Trophoblast cell (in vitro differentiated cells and primary cell): ENCODE measurements around the gene ASB18.

Experiments used
- DNase-seq, 2 donors: peaks; one replicate each; pipeline ENCODE4 v3.0.0-alpha.2; 2016
- H2AFZ ChIP-seq: 2 replicates; pipeline ENCODE4 v1.6.1; 2013; ENCODE audit warnings: low read length, moderate library complexity, mild to moderate bottlenecking; ENCODE audit not compliant: insufficient read depth, poor library complexity
- H2AK5ac ChIP-seq: 2 replicates; pipeline ENCODE4 v1.6.1; 2013; ENCODE audit warnings: mild to moderate bottlenecking, low read length
- H2BK120ac ChIP-seq: 2 replicates; pipeline ENCODE4 v1.6.1; 2013; ENCODE audit warnings: low read length, mild to moderate bottlenecking, moderate library complexity; ENCODE audit not compliant: insufficient read depth, poor library complexity
- H2BK12ac ChIP-seq: 2 replicates; pipeline ENCODE4 v1.6.1; 2013; ENCODE audit warnings: mild to moderate bottlenecking, low read length, moderate library complexity
- H2BK5ac ChIP-seq: 2 replicates; pipeline ENCODE4 v1.6.1; 2013; ENCODE audit warnings: low read length, low read depth, moderate library complexity, mild to moderate bottlenecking; ENCODE audit not compliant: poor library complexity
- H3K14ac ChIP-seq: 2 replicates; pipeline ENCODE4 v1.6.1; 2013; ENCODE audit warnings: mild to moderate bottlenecking, low read length
- H3K18ac ChIP-seq: 2 replicates; pipeline ENCODE4 v1.6.1; 2013; ENCODE audit warnings: mild to moderate bottlenecking, low read length
- H3K23ac ChIP-seq: 2 replicates; pipeline ENCODE4 v1.6.1; 2013; ENCODE audit warnings: low read length
- H3K27ac ChIP-seq: 2 replicates; pipeline ENCODE4 v1.5.1; 2013; ENCODE audit warnings: low read depth, mild to moderate bottlenecking, inconsistent platforms, low read length, moderate library complexity
- H3K27me3 ChIP-seq: 2 replicates; pipeline ENCODE4 v1.6.1; 2013; ENCODE audit warnings: inconsistent platforms, mild to moderate bottlenecking, low read length, moderate library complexity; ENCODE audit not compliant: insufficient read depth
- H3K36me3 ChIP-seq, 2 experiments: 1 replicate in 1 of 2; 2 replicates in 1 of 2; pipeline ENCODE4 v1.6.1; 2013; ENCODE audit warnings: low read length in 2 of 2, mild to moderate bottlenecking in 2 of 2, moderate library complexity in 1 of 2; ENCODE audit not compliant: insufficient read depth in 2 of 2, control insufficient read depth in 1 of 2
- H3K4ac ChIP-seq: 2 replicates; pipeline ENCODE4 v1.6.1; 2013; ENCODE audit warnings: low read depth, mild to moderate bottlenecking, low read length, moderate library complexity
- H3K4me1 ChIP-seq, 2 experiments: 1 replicate in 1 of 2; 2 replicates in 1 of 2; pipeline ENCODE4 v1.6.1; 2013; ENCODE audit warnings: low read length in 2 of 2, mild to moderate bottlenecking in 2 of 2, moderate library complexity in 1 of 2; ENCODE audit not compliant: insufficient read depth in 2 of 2, control insufficient read depth in 1 of 2
- H3K4me2 ChIP-seq: 2 replicates; pipeline ENCODE4 v1.6.1; 2013; ENCODE audit warnings: inconsistent platforms, mild to moderate bottlenecking, low read length, moderate library complexity
- H3K4me3 ChIP-seq: 2 replicates; pipeline ENCODE4 v1.5.1; 2013; ENCODE audit warnings: mild to moderate bottlenecking, low read depth, low read length, inconsistent platforms
- H3K79me1 ChIP-seq: one replicate; pipeline ENCODE4 v1.6.1; 2013; ENCODE audit warnings: low read length
- H3K79me2 ChIP-seq: 2 replicates; pipeline ENCODE4 v1.6.1; 2013; ENCODE audit warnings: low read length, mild to moderate bottlenecking; ENCODE audit not compliant: control insufficient read depth, insufficient read depth, poor library complexity
- H3K9ac ChIP-seq: 2 replicates; pipeline ENCODE4 v1.6.1; 2013; ENCODE audit warnings: mild to moderate bottlenecking, low read length
- H3K9me3 ChIP-seq: 2 replicates; pipeline ENCODE4 v1.6.1; 2013; ENCODE audit warnings: low read depth, mild to moderate bottlenecking, control low read depth, inconsistent platforms, low read length; ENCODE audit not compliant: insufficient read depth
- H4K12ac ChIP-seq: 2 replicates; pipeline ENCODE4 v1.6.1; 2013; ENCODE audit warnings: low read depth, mild to moderate bottlenecking, low read length, moderate library complexity
- H4K8ac ChIP-seq: 2 replicates; pipeline ENCODE4 v1.6.1; 2013; ENCODE audit warnings: low read depth, mild to moderate bottlenecking, low read length, moderate library complexity
- H4K91ac ChIP-seq: one replicate; pipeline ENCODE4 v1.6.1; 2013; ENCODE audit warnings: low read depth, mild to moderate bottlenecking, low read length, moderate library complexity
- WGBS: extraction: QIAGEN DNeasy Blood & Tissue Kit; methylation state at CpG from one replicate; pipeline ENCODE4 v1.1.7; 2013; ENCODE audit warnings: missing lambda C conversion rate; ENCODE audit not compliant: insufficient read length, insufficient coverage; ENCODE audit errors: extremely low coverage; 5-methylcytosine and 5-hydroxymethylcytosine counted together

Gene ASB18

DNA sequence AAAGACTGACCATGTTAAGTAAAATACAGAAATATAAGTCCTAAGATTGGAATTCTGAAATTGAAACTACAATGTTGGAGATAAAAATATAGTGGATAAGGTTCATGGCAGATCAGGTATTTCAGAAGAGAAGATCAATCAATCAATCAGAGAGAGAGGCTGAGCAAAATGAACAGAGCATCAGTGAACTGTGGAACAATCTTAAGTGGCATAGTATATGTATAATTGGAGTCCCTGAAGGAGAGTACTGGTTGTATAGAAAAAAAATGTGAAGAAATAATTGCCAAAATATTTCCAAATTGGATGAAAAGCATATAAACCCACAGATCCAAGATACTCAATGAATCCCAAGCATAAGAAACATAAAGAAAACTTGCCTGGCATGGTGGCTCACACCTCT lies 35.0 kb downstream of the ASB18 start:
- H4K8ac ChIP-seq: no peak overlapping the region
- H3K4ac ChIP-seq: no peak overlapping the region
- no peak for DNase-seq
- H3K14ac ChIP-seq: no peak overlapping the region
- H2BK12ac ChIP-seq: no peak overlapping the region
- H2BK120ac ChIP-seq: no peak overlapping the region
- no peak overlapping the region for H2BK5ac ChIP-seq
- H3K4me1 ChIP-seq: no peaks in the 10 kb centered on the region
- no peak overlapping the region for H3K23ac ChIP-seq
- H4K91ac ChIP-seq: no peak overlapping the region
- no peaks in the 10 kb centered on the region for H3K79me2 ChIP-seq
- no peak overlapping the region for H2AFZ ChIP-seq
- no peak overlapping the region for H3K27ac ChIP-seq
- no peaks in the 10 kb centered on the region for H3K79me1 ChIP-seq
- no peak overlapping the region for H3K18ac ChIP-seq
- no peak overlapping the region for H3K9ac ChIP-seq
- H3K4me2 ChIP-seq: no peak overlapping the region
- peaks cover 2% of the 10 kb centered on the region for H3K9me3 ChIP-seq
- no peak overlapping the region for H4K12ac ChIP-seq
- H3K27me3 ChIP-seq: no peaks in the 10 kb centered on the region
- no peak overlapping the region for H2AK5ac ChIP-seq
- H3K36me3 ChIP-seq: no peaks in the 10 kb centered on the region
- H3K4me3 ChIP-seq: no peak overlapping the region

GRCh38 chr2:236223675-236224074 lies 40.5 kb downstream of the ASB18 start:
- H3K27ac ChIP-seq: no peak overlapping the region
- H2AFZ ChIP-seq: no peak overlapping the region
- no peaks in the 10 kb centered on the region for H3K4me1 ChIP-seq
- no peak overlapping the region for H2BK5ac ChIP-seq
- H3K79me2 ChIP-seq: no peaks in the 10 kb centered on the region
- H3K4ac ChIP-seq: no peak overlapping the region
- H3K9ac ChIP-seq: no peak overlapping the region
- no peak overlapping the region for H3K4me2 ChIP-seq
- WGBS: no CpG with 5 or more reads among the region's 2 CpGs
- H4K91ac ChIP-seq: no peak overlapping the region
- DNase-seq: no peak
- no peak overlapping the region for H2AK5ac ChIP-seq
- H3K18ac ChIP-seq: no peak overlapping the region
- H3K14ac ChIP-seq: no peak overlapping the region
- H3K79me1 ChIP-seq: no peaks in the 10 kb centered on the region
- H3K4me3 ChIP-seq: no peak overlapping the region
- no peak overlapping the region for H3K23ac ChIP-seq
- peaks cover 5% of the 10 kb centered on the region for H3K9me3 ChIP-seq
- no peak overlapping the region for H2BK12ac ChIP-seq
- H3K27me3 ChIP-seq: no peaks in the 10 kb centered on the region
- no peak overlapping the region for H4K8ac ChIP-seq
- no peak overlapping the region for H2BK120ac ChIP-seq
- H4K12ac ChIP-seq: no peak overlapping the region
- H3K36me3 ChIP-seq: no peaks in the 10 kb centered on the region

GRCh38 chr2:236221798-236222197 lies 42.4 kb downstream of the ASB18 start:
- no peak overlapping the region for H3K18ac ChIP-seq
- no CpG with 5 or more reads among the region's 8 CpGs for WGBS
- no peak for DNase-seq
- H4K91ac ChIP-seq: no peak overlapping the region
- no peak overlapping the region for H4K8ac ChIP-seq
- no peaks in the 10 kb centered on the region for H3K36me3 ChIP-seq
- no peak overlapping the region for H3K23ac ChIP-seq
- no peak overlapping the region for H2AFZ ChIP-seq
- no peaks in the 10 kb centered on the region for H3K27me3 ChIP-seq
- H2BK5ac ChIP-seq: no peak overlapping the region
- no peak overlapping the region for H4K12ac ChIP-seq
- H3K14ac ChIP-seq: no peak overlapping the region
- H2BK12ac ChIP-seq: no peak overlapping the region
- no peak overlapping the region for H2AK5ac ChIP-seq
- H3K9me3 ChIP-seq: peaks cover 5% of the 10 kb centered on the region
- no peaks in the 10 kb centered on the region for H3K79me1 ChIP-seq
- H3K4me2 ChIP-seq: no peak overlapping the region
- H3K4me3 ChIP-seq: no peak overlapping the region
- no peak overlapping the region for H3K9ac ChIP-seq
- H3K27ac ChIP-seq: no peak overlapping the region
- no peak overlapping the region for H2BK120ac ChIP-seq
- no peaks in the 10 kb centered on the region for H3K79me2 ChIP-seq
- H3K4ac ChIP-seq: no peak overlapping the region
- no peaks in the 10 kb centered on the region for H3K4me1 ChIP-seq

- H3K9me3 ChIP-seq: peaks cover 6% of the 10 kb centered on the region
- no peaks in the 10 kb centered on the region for H3K79me2 ChIP-seq
- no peaks in the 10 kb centered on the region for H3K27me3 ChIP-seq
- WGBS: no CpG with 5 or more reads among the region's 3 CpGs
- no peak overlapping the region for H3K27ac ChIP-seq
- H2AFZ ChIP-seq: no peak overlapping the region
- H2BK12ac ChIP-seq: no peak overlapping the region
- no peak overlapping the region for H3K9ac ChIP-seq
- H3K4me3 ChIP-seq: no peak overlapping the region
- no peak overlapping the region for H4K12ac ChIP-seq
- no peak overlapping the region for H3K14ac ChIP-seq
- no peaks in the 10 kb centered on the region for H3K79me1 ChIP-seq
- H2AK5ac ChIP-seq: no peak overlapping the region
- H3K4me2 ChIP-seq: no peak overlapping the region
- no peak overlapping the region for H2BK120ac ChIP-seq
- H3K4me1 ChIP-seq: no peaks in the 10 kb centered on the region
- no peak overlapping the region for H4K91ac ChIP-seq
- H3K18ac ChIP-seq: no peak overlapping the region
- no peak overlapping the region for H3K23ac ChIP-seq
- DNase-seq: no peak
- no peak overlapping the region for H3K4ac ChIP-seq
- no peaks in the 10 kb centered on the region for H3K36me3 ChIP-seq
- no peak overlapping the region for H2BK5ac ChIP-seq
- H4K8ac ChIP-seq: no peak overlapping the region
Observed at GRCh38 chr2:236219411-236219810, 44.8 kb downstream of the ASB18 start.
